ENCODE data around the gene XPNPEP2.

The XPNPEP2 gene

DNA sequence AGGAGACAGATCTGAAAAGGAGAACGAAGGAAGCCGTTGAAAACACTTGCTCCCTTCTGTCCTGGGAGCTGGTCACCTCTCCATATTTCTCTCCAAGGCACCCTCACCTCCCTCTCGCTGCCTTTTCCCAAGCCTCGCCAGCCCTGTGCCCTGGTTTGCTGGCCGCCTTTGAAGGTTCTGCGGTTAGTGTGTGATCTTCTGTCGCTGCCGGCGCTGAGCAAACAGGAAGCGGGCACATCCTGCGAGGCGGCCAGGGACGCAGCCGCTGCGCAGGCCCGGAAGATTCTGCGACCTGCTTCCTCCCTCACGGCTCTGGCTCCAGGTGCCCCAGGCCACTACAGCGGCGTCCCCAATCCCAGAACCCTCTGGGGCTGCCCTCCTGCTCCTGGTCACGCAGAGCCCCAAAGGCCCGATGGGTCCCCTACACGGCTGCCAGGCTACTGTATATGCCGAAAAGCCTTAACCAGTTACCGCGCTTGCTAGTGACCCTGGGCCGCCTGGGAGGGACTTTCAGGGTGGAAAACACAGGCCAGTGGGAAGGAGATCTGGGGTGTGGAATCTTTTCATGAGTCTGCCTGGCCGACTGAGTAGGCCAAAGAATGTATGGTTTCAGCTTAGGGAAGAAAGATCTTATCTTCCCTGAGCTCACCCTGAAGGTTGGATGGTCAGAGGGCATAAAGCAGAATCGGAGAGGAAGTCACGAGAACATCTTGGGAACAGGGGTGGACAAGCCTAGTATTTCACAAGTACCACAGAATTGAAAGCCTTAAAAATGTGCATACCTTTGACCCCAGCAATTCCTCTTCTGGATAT is 38.6 kb downstream of the XPNPEP2 start:
- TF ChIP-seq, protein P1, sequence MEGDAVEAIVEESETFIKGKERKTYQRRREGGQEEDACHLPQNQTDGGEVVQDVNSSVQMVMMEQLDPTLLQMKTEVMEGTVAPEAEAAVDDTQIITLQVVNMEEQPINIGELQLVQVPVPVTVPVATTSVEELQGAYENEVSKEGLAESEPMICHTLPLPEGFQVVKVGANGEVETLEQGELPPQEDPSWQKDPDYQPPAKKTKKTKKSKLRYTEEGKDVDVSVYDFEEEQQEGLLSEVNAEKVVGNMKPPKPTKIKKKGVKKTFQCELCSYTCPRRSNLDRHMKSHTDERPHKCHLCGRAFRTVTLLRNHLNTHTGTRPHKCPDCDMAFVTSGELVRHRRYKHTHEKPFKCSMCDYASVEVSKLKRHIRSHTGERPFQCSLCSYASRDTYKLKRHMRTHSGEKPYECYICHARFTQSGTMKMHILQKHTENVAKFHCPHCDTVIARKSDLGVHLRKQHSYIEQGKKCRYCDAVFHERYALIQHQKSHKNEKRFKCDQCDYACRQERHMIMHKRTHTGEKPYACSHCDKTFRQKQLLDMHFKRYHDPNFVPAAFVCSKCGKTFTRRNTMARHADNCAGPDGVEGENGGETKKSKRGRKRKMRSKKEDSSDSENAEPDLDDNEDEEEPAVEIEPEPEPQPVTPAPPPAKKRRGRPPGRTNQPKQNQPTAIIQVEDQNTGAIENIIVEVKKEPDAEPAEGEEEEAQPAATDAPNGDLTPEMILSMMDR (IDR thresholded peaks at IDR 0.05; ENCODE audit: low read length, missing control alignments) = no peak

DNA sequence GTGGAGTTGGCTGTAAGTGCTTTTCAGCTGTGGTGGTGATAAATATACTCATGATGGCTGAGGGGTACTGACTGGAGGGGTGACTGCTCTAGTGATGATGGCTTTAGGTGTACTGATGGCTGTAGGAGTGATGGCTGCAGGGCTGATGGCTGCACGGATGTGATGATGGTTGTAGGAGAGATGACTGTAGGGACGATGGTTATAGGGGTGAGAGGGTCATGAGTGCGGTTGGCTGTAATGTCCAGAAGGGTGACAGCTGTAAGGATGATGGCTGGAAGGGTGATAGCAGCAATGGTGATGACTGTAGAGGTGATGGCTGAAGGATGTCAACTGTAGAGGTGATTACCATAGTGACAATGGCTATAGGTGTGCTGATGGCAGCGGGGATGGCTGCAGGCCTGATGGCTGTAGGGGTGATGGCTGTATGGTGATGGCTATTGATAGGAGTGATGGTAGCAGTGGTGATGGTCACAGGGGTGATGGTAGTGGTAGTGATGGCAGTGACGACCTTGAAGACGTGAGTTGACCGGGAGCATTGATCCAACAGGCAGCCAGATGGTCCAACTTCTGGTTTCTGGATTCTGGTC is 40.4 kb downstream of the XPNPEP2 start:
- no peak overlapping the region for H3K4me3 ChIP-seq (replicated peaks; ENCODE audit: low read depth, low read length)
- TF ChIP-seq, protein P1 (IDR thresholded peaks at IDR 0.05; ENCODE audit: low read length, missing control alignments) = no peak

More for the DNA sequence above, 38.6 kb downstream of the XPNPEP2 start:
- no peak for DNase-seq (ENCODE audit: low read depth)
- H3K4me3 ChIP-seq (replicated peaks; ENCODE audit: low read depth, low read length) = no peak overlapping the region

DNA sequence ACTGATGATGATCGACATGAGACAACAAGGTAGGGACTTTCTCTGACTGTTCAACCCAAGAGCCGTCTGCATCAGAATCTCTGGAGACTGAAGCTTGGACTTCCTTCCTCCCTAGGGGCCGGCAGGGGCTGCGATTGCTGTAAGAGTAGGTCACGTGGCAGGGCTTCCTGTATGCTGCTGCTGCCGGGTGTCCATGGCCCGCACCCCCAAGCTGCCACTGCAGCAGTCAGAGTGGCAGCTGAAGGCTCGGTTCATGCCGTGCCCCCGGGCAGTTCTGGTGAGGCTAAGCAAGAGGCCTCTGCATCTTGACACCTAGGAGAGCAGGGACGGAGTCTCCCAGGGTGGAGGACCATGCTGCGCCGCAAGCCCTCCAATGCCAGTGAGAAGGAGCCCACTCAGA is 41.0 kb downstream of the XPNPEP2 start, which contains the start of gene SASH3:
SASH3 (plus strand) TSS at position 203 of the 400 bp plus-strand sequence; CDS start at position 352, 149 bp downstream.
- no peak within 1 kb of the TSS for H3K4me3 ChIP-seq (replicated peaks; ENCODE audit: low read depth, low read length)
- TF ChIP-seq, protein P1 (IDR thresholded peaks at IDR 0.05; ENCODE audit: low read length, missing control alignments) = no peak
- DNase-seq (ENCODE audit: low read depth) = no peak

More for the DNA sequence above, 40.4 kb downstream of the XPNPEP2 start:
- no peak for DNase-seq (ENCODE audit: low read depth)

DNA sequence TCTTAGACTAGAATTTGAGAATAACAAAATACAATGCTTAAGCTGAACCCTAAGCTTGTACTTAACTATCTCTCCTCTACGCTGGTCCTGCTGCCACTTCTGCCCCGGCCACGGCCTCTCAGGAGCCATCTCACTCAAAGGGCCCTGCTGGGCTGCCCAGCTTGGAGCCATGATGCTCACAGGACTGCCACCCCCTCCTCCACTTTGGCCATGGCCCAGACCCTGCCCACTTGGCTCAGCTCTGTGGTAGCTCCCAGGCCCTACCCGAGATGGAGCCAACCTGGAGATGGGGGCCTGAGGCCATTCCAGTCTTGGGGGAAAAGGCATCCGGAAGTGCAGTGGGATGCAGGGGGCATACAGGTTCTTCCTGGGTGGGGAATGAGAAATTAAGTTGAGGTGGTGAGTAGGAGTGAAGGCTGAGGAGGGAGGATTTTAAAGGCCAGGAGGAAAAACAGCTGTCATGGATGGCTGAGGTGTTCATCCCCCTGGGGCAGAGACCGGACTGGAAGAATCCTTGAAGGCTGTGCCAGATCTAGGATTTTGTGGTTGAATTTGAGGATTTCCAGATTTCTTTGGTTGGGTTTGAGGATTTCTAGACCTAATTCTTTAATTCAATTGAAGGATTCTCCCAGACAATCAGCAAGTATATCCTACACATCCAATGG is 41.8 kb downstream of the XPNPEP2 start:
- TF ChIP-seq, protein P1 (IDR thresholded peaks at IDR 0.05; ENCODE audit: low read length, missing control alignments) = no peak
- no peak overlapping the region for H3K4me3 ChIP-seq (replicated peaks; ENCODE audit: low read depth, low read length)
- no peak for DNase-seq (ENCODE audit: low read depth)

DNA sequence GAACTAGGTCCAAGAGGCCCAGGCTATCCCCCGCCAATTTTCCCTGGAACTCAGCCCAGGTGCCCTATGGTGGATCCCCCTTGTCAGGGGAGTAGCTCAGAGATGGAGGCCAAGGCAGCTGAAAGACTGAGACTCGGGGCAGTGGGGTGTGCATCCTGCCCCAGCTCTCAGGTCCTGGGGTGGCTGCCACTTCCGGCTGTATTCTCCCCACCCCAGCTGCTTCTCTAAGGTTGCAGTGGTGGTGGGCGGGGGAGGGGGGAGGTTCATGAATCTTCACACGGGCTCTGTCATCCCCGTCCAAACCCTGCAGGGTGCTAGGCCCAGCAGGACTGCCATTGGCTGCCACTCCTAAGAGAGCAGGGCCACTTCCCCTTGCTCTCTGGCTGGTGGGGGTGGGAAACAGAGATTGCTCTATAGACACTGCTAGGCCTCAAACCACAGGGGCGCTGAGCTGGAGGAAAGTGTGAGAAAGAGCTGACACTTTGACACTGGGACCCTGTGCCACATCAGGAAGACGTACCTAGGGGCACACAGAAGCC is 42.4 kb downstream of the XPNPEP2 start:
- TF ChIP-seq, protein P1 (IDR thresholded peaks at IDR 0.05; ENCODE audit: low read length, missing control alignments) = no peak
- no peak overlapping the region for H3K4me3 ChIP-seq (replicated peaks; ENCODE audit: low read depth, low read length)
- DNase-seq (ENCODE audit: low read depth) = no peak

DNA sequence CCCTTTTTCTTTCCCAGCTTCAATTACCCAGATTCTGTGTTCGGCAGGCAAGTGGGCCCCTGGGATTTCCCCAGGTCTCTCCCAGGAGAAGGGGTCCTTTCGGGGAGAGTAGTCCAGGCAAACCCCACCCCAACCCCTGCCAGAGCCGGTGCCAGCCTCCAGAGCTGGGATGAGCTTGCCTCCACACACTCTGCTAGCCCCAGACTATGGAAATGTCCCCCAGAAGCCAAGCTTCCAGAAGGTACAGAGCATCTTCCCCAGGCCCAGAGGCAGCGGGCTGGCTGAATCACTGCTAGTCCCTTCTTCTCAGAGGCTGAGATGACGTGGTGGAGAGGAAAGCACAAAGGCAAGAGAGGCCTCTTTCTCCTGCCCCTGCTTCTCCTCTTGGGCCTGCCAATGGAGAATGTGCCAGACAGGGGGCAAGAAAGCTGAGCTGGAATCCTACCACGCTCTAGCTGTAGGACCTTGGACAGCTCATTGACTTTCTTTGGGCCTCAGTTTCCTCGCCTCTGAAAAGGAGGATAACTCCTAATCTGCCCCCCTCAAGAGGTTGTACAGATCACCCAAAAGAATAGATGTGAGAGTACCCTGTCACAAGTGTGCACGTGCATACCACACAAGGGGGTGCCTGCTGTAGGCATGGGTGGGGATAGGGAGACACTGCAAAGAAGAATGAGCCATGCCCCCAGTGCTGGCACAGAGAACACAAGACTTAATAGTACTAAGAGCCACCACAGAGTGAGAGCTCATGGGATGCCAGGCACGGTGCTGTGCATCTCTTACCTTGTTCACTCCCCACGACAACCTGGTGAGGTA is 43.1 kb downstream of the XPNPEP2 start:
- TF ChIP-seq, protein P1 (IDR thresholded peaks at IDR 0.05; ENCODE audit: low read length, missing control alignments) = no peak
- no peak overlapping the region for H3K4me3 ChIP-seq (replicated peaks; ENCODE audit: low read depth, low read length)
- DNase-seq (ENCODE audit: low read depth) = no peak

All from fibroblast of pulmonary artery (primary cell).